ENCODE measurements around the gene BAK1. TPM values are rescaled to one million over a fixed set of nuclear protein-coding genes. Genes with fewer than 3 reads are reported as not detected.

BAK1 gene
- total RNA-seq, 2 donors from 2014 or later = 13.8 to 14.0 TPM

DNA sequence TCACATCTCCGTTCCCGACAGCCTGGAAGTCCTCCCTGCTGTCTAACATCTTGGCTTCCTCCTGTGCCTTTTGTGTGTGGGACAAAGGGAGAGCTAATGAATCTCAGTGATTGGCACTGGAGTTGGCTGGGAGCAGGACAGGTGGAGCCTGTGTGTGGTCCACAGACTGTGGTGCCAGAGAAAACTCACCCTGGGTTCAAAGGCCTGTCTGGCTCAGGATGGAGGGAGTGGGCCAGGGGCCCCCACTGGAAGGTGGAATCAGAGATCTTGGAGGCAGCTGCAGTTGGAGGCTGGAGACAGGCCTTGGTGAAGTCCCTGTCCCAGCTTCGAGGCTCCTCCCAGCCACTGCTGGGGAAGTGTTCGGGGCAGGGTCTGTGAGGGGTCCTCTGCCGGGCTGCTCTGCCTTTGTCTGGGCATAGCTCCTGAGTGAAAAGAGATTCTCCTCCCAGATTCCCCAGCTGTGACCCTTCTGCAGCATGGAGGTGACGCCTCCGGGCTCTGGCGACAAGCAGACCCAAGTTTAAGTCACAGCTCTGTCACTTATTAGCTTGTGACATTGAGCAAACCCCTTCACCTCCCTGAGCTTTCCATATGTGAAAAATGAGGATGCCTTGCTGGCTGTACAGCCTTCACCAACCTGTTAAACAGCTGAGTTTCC lies 27.2 kb upstream of the BAK1 start:
- no peaks in the 10 kb centered on the region for H3K36me3 ChIP-seq
- TF ChIP-seq, protein P1, sequence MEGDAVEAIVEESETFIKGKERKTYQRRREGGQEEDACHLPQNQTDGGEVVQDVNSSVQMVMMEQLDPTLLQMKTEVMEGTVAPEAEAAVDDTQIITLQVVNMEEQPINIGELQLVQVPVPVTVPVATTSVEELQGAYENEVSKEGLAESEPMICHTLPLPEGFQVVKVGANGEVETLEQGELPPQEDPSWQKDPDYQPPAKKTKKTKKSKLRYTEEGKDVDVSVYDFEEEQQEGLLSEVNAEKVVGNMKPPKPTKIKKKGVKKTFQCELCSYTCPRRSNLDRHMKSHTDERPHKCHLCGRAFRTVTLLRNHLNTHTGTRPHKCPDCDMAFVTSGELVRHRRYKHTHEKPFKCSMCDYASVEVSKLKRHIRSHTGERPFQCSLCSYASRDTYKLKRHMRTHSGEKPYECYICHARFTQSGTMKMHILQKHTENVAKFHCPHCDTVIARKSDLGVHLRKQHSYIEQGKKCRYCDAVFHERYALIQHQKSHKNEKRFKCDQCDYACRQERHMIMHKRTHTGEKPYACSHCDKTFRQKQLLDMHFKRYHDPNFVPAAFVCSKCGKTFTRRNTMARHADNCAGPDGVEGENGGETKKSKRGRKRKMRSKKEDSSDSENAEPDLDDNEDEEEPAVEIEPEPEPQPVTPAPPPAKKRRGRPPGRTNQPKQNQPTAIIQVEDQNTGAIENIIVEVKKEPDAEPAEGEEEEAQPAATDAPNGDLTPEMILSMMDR (IDR thresholded peaks at IDR 0.05) = no peak
- DNase-seq (ENCODE audit: low spot score) (no peak), ATAC-seq (ENCODE audit: insufficient number of reproducible peaks, low FRiP score, low read depth) (no peak)
- H3K4me1 ChIP-seq (ENCODE audit: control insufficient read depth in 1 of 2, low read depth in 2 of 2) = no peaks in the 10 kb centered on the region
- peaks cover 6% of the 10 kb centered on the region for H3K9me3 ChIP-seq
- no peaks in the 10 kb centered on the region for H3K27me3 ChIP-seq (replicated peaks; ENCODE audit: insufficient read depth)
- H3K4me3 ChIP-seq = no peak overlapping the region
- no peak overlapping the region for H3K27ac ChIP-seq

DNA sequence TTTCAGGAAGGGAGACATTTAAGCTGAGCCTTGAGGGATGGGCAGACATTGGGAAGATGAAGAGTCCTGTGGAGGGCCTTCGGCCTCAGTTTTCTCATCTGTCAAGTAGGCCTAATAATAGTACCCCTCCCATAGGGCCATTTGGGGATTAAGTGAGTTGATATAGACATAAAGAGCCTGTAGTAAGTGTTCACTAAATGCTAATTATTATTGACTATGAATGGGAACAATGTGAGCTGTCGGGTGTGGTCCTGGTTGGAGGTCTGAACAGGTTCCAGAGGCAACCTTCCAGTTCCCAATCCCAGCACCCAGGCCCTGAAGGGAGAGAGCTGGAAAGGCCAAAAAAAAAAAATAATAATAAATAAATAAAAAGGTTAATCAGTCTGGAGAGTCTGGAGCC lies 26.6 kb upstream of the BAK1 start:
- no peak overlapping the region for H3K27ac ChIP-seq
- no peaks in the 10 kb centered on the region for H3K36me3 ChIP-seq
- ATAC-seq (ENCODE audit: insufficient number of reproducible peaks, low FRiP score, low read depth) (no peak), DNase-seq (ENCODE audit: low spot score) (no peak)
- H3K4me3 ChIP-seq = no peak overlapping the region
- no peaks in the 10 kb centered on the region for H3K4me1 ChIP-seq (ENCODE audit: control insufficient read depth in 1 of 2, low read depth in 2 of 2)
- TF ChIP-seq, protein P1 (IDR thresholded peaks at IDR 0.05) = no peak
- no peaks in the 10 kb centered on the region for H3K27me3 ChIP-seq (replicated peaks; ENCODE audit: insufficient read depth)
- peaks cover 6% of the 10 kb centered on the region for H3K9me3 ChIP-seq

DNA sequence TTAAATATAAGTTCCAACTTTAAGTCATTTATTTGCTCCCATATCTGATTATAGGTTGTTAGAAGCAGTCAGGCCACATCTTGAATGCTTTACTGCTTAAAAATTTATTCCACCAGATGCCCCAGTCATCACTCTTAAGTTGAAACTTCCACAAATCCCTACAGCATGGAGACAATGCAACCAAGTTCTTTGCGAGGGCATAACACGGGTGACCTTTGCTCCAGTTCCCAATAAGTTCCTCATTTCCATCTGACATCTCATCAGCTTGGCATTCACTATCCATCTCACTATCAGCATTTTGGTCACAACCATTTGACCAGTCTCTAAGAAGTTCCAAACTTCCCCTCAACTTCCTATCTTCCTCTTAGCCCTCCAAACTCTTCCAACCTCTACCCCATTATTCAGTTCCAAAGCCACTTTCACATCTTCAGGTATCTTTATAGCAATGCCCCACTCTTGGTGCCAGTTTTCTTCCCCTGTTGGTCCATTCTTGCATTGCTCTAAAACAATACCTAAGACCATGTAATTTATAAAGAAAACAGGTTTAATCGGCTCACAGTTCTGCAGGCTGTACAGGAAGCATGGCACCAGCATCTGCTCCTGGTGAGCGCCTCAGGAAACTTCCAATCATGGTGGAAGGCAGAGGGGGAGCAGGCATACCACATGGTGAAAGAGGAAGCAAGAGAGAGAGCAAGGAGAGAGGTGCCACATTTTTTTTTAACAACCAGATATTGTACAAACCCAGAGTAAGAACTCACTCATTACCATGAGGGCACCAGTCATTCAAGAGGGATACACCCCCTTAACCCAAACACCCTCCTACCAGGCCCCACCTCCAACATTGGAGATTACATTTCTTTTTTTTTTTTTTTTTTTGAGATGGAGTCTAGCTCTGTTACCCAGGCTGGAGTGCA lies 25.1 kb upstream of the BAK1 start:
- ATAC-seq (ENCODE audit: insufficient number of reproducible peaks, low FRiP score, low read depth) (no peak), DNase-seq (ENCODE audit: low spot score) (no peak)
- no peaks in the 10 kb centered on the region for H3K36me3 ChIP-seq
- H3K4me3 ChIP-seq = no peak overlapping the region
- H3K27me3 ChIP-seq (replicated peaks; ENCODE audit: insufficient read depth) = no peaks in the 10 kb centered on the region
- no peak overlapping the region for H3K27ac ChIP-seq
- H3K4me1 ChIP-seq (ENCODE audit: control insufficient read depth in 1 of 2, low read depth in 2 of 2) = no peaks in the 10 kb centered on the region
- H3K9me3 ChIP-seq = peaks cover 6% of the 10 kb centered on the region
- TF ChIP-seq, protein P1 (IDR thresholded peaks at IDR 0.05) = no peak

DNA sequence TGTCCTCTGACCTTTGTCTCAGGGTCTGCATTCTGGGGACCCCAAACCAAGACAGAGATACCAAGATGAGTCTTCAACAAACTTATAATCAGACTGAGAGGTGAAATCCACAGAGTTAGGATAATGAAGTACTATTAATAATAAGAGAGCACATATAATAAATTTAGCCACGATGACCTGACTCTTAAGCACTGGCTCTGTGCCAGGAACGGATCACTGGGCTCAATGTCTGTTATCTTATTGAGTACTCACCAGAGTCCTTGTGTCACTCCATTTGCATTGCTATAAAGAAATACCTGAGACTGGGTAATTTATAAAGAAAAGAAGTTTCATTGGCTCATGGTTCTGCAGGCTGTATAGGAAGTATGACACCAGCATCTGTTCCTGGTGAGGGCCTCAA lies 22.1 kb upstream of the BAK1 start:
- peaks cover 0 to 4% of the 10 kb centered on the region in 2 donors for H3K4me1 ChIP-seq (ENCODE audit: control insufficient read depth in 1 of 2, low read depth in 2 of 2)
- TF ChIP-seq, protein P1 (IDR thresholded peaks at IDR 0.05) = no peak
- ATAC-seq (ENCODE audit: insufficient number of reproducible peaks, low FRiP score, low read depth) = no peak

DNA sequence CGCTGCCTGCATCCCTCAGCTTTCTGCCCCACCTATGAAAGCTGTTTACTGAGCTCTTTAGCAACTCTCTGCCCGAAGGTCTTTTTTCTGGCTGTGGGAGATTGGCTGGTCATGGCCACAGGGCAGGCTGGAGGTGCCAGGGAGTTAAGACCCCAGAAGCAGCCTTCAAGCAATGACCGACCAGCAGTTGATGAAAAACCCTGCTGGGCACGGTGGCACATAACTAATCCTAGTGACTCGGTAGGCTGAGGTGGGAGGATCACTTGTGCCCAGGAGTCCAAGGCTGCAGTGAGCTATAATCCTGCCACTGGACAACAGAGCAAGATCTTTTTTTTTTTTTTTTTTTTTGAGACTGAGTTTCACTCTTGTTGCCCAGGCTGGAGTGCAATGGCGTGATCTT lies 20.7 kb upstream of the BAK1 start:
- H3K27me3 ChIP-seq (replicated peaks; ENCODE audit: insufficient read depth) = no peaks in the 10 kb centered on the region
- H3K27ac ChIP-seq = no peak overlapping the region
- peaks cover 6% of the 10 kb centered on the region for H3K9me3 ChIP-seq
- peaks cover 0 to 4% of the 10 kb centered on the region in 2 donors for H3K4me1 ChIP-seq (ENCODE audit: control insufficient read depth in 1 of 2, low read depth in 2 of 2)
- no peaks in the 10 kb centered on the region for H3K36me3 ChIP-seq
- DNase-seq (ENCODE audit: low spot score) (no peak), ATAC-seq (ENCODE audit: insufficient number of reproducible peaks, low FRiP score, low read depth) (no peak)
- H3K4me3 ChIP-seq = no peak overlapping the region
- TF ChIP-seq, protein P1 (IDR thresholded peaks at IDR 0.05) = no peak

More for the DNA sequence above, 22.1 kb upstream of the BAK1 start:
- Histone ChIP-seq H3K27me3 (replicated peaks; ENCODE audit: insufficient read depth) (no peaks in the 10 kb centered on the region), H3K9me3 (peaks cover 6% of the 10 kb centered on the region), H3K27ac (no peak overlapping the region), H3K4me3 (no peak overlapping the region), H3K36me3 (no peaks in the 10 kb centered on the region)
- DNase-seq (ENCODE audit: low spot score) = no peak

Measured in thoracic aorta (tissue), 2 donors.